ENCODE measurements around the gene IGFLR1. TPM values are rescaled to one million over a fixed set of nuclear protein-coding genes. Genes with fewer than 3 reads are reported as not detected.

IGFLR1 gene
- total and polyA plus RNA-seq, 9 of the 15 experiments (the other 6 are each of a cell fraction or from before 2014, with no cell fraction given): 1.0 to 14.3 (median 4.6) TPM

DNA sequence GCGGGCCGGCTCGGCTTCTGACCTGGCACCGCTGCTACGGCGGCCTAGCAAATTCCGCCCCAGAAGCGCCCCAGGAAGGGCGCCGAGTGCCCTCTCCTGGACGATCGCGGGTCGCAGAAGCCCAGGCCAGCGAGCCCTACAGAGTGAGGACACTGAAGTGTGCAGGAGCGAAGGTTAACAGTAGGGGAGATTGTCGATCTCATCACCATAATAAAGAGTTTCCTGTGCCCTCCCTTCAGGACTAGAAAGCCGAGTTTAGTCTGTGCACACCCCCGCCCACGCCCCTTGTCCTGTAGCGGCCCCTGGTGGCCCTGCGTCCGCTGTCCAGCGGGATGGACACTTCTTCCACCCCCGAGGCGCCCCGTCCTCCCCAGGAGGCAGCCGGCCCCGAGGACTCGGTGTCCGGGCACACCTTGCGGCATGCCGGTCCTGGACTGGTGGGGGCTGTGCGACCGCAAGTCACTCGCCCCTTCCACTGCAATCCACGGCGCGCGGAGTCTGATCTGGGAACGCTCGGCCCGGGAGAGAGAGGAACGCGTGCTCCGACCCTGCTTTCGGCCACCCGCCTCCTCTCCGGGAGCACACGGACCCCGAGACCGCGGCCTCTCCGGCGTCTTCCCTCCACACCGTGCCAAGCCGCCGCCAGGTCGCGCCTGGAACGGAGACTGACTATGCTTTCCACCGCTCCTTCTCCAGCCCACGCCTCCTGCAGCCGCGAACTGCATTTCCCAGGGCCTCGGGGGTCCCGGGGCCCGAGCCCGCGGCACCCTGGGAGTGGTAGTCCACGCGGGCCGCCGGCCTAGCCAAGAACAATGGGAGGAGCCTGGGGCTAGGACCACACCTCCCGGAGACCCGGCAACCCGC lies 25.2 kb downstream of the IGFLR1 start (continued):
- TF ChIP-seq SREBF2 (CRISPR knock-in tag; IDR thresholded peaks at IDR 0.05) (no peak), NR2F6 (CRISPR knock-in tag; IDR thresholded peaks at IDR 0.05) (no peak), ZNF561 (CRISPR knock-in tag; conservative IDR thresholded peaks at IDR 0.05) (no peak), STAG1 (CRISPR knock-in tag; IDR thresholded peaks at IDR 0.05; ENCODE audit: borderline replicate concordance) (peak; percentile 93), NCOA2 (IDR thresholded peaks at IDR 0.05; ENCODE audit: partially characterized antibody in 2 of 2) (no peak), EZH2 (IDR thresholded peaks at IDR 0.05; ENCODE audit: borderline replicate concordance, low read depth, low read length) (no peak), BHLHE40 (IDR thresholded peaks at IDR 0.05; ENCODE audit: low read length) (no peak; the same call in 1 of the 2 replicates), EGR1 (conservative IDR thresholded peaks at IDR 0.05) (peak; percentile 98)
- TF ChIP-seq, protein P1, sequence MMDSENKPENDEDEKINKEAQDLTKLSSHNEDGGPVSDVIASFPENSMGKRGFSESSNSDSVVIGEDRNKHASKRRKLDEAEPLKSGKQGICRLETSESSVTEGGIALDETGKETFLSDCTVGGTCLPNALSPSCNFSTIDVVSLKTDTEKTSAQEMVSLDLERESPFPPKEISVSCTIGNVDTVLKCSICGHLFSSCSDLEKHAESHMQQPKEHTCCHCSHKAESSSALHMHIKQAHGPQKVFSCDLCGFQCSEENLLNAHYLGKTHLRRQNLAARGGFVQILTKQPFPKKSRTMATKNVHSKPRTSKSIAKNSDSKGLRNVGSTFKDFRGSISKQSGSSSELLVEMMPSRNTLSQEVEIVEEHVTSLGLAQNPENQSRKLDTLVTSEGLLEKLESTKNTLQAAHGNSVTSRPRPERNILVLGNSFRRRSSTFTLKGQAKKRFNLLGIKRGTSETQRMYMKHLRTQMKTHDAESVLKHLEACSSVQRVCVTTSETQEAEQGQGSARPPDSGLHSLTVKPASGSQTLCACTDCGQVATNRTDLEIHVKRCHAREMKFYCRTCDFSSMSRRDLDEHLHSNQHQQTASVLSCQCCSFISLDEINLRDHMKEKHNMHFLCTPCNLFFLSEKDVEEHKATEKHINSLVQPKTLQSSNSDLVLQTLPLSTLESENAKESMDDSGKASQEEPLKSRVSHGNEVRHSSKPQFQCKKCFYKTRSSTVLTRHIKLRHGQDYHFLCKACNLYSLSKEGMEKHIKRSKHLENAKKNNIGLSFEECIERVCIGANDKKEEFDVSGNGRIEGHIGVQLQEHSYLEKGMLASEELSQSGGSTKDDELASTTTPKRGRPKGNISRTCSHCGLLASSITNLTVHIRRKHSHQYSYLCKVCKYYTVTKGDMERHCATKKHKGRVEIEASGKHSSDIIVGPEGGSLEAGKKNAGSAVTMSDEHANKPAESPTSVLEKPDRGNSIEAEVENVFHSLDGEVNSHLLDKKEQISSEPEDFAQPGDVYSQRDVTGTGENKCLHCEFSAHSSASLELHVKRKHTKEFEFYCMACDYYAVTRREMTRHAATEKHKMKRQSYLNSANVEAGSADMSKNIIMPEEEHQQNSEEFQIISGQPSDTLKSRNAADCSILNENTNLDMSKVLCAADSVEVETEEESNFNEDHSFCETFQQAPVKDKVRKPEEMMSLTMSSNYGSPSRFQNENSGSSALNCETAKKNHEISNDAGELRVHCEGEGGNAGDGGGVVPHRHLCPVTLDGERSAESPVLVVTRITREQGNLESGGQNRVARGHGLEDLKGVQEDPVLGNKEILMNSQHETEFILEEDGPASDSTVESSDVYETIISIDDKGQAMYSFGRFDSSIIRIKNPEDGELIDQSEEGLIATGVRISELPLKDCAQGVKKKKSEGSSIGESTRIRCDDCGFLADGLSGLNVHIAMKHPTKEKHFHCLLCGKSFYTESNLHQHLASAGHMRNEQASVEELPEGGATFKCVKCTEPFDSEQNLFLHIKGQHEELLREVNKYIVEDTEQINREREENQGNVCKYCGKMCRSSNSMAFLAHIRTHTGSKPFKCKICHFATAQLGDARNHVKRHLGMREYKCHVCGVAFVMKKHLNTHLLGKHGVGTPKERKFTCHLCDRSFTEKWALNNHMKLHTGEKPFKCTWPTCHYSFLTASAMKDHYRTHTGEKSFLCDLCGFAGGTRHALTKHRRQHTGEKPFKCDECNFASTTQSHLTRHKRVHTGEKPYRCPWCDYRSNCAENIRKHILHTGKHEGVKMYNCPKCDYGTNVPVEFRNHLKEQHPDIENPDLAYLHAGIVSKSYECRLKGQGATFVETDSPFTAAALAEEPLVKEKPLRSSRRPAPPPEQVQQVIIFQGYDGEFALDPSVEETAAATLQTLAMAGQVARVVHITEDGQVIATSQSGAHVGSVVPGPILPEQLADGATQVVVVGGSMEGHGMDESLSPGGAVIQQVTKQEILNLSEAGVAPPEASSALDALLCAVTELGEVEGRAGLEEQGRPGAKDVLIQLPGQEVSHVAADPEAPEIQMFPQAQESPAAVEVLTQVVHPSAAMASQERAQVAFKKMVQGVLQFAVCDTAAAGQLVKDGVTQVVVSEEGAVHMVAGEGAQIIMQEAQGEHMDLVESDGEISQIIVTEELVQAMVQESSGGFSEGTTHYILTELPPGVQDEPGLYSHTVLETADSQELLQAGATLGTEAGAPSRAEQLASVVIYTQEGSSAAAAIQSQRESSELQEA (IDR thresholded peaks at IDR 0.05; ENCODE audit: low read depth): peak; percentile 72
- TF ChIP-seq, protein P2, sequence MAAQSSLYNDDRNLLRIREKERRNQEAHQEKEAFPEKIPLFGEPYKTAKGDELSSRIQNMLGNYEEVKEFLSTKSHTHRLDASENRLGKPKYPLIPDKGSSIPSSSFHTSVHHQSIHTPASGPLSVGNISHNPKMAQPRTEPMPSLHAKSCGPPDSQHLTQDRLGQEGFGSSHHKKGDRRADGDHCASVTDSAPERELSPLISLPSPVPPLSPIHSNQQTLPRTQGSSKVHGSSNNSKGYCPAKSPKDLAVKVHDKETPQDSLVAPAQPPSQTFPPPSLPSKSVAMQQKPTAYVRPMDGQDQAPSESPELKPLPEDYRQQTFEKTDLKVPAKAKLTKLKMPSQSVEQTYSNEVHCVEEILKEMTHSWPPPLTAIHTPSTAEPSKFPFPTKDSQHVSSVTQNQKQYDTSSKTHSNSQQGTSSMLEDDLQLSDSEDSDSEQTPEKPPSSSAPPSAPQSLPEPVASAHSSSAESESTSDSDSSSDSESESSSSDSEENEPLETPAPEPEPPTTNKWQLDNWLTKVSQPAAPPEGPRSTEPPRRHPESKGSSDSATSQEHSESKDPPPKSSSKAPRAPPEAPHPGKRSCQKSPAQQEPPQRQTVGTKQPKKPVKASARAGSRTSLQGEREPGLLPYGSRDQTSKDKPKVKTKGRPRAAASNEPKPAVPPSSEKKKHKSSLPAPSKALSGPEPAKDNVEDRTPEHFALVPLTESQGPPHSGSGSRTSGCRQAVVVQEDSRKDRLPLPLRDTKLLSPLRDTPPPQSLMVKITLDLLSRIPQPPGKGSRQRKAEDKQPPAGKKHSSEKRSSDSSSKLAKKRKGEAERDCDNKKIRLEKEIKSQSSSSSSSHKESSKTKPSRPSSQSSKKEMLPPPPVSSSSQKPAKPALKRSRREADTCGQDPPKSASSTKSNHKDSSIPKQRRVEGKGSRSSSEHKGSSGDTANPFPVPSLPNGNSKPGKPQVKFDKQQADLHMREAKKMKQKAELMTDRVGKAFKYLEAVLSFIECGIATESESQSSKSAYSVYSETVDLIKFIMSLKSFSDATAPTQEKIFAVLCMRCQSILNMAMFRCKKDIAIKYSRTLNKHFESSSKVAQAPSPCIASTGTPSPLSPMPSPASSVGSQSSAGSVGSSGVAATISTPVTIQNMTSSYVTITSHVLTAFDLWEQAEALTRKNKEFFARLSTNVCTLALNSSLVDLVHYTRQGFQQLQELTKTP (IDR thresholded peaks at IDR 0.05; ENCODE audit: low read depth in 1 of 2, partially characterized antibody in 2 of 2): peak in 1 of 2 experiments; percentile 98
